ENCODE results near the gene SORCS2.
A peak's percentile ranks its signal among the peaks of the same experiment; 100 is the strongest.

The SORCS2 gene

GRCh38 chr4:7204656-7205387, 12.5 kb downstream of the SORCS2 start:
- Histone ChIP-seq H3K9me3 (ENCODE audit: control insufficient read depth, low read length) (no peaks in the 10 kb centered on the region), H4K91ac (ENCODE audit: low read length) (no peak overlapping the region), H3K23ac (ENCODE audit: low read length in 2 of 2) (no peak overlapping the region), H3K9ac (ENCODE audit: low read length) (no peak overlapping the region), H3K4ac (ENCODE audit: low read depth in 1 of 2, low read length in 2 of 2) (no peak overlapping the region), H2AK5ac (ENCODE audit: low read length, severe bottlenecking) (no peak overlapping the region), H3K27me3 (ENCODE audit: control insufficient read depth in 1 of 2, insufficient read depth in 1 of 2, low read length in 2 of 2) (peaks cover 0 to 3% of the 10 kb centered on the region in 2 experiments), H4K8ac (ENCODE audit: low read length) (no peak overlapping the region), H3K4me2 (ENCODE audit: low read length, poor library complexity, severe bottlenecking) (no peak overlapping the region), H2BK12ac (ENCODE audit: low read length in 2 of 2) (no peak overlapping the region), H2BK5ac (ENCODE audit: low read depth, low read length, poor library complexity, severe bottlenecking) (no peak overlapping the region), H3K14ac (ENCODE audit: low read length in 2 of 2) (no peak overlapping the region), H3K18ac (ENCODE audit: low read depth in 1 of 2, low read length in 2 of 2) (no peak overlapping the region), H2AFZ (ENCODE audit: low read depth, low read length) (no peak overlapping the region), H3K36me3 (ENCODE audit: control insufficient read depth in 1 of 2, insufficient read depth in 2 of 2, low read depth in 1 of 2, low read length in 2 of 2) (no peaks in the 10 kb centered on the region), H3K79me1 (replicated peaks; ENCODE audit: low read length, poor library complexity, severe bottlenecking) (peaks cover 4% of the 10 kb centered on the region), H3K4me3 (ENCODE audit: insufficient read depth in 1 of 2, low read depth in 1 of 2, low read length in 2 of 2) (no peak overlapping the region), H2BK15ac (ENCODE audit: low read depth, poor library complexity, severe bottlenecking) (no peak overlapping the region), H2BK120ac (ENCODE audit: low read depth, low read length) (no peak overlapping the region), H3K27ac (ENCODE audit: low read length, poor library complexity, severe bottlenecking) (no peak overlapping the region), H3K4me1 (ENCODE audit: control insufficient read depth, insufficient read depth, low read depth, low read length) (peaks cover 32% of the 10 kb centered on the region)
- 96% methylated on average over 14 of the region's 14 CpGs for WGBS
- DNase-seq, result no peak

DNA sequence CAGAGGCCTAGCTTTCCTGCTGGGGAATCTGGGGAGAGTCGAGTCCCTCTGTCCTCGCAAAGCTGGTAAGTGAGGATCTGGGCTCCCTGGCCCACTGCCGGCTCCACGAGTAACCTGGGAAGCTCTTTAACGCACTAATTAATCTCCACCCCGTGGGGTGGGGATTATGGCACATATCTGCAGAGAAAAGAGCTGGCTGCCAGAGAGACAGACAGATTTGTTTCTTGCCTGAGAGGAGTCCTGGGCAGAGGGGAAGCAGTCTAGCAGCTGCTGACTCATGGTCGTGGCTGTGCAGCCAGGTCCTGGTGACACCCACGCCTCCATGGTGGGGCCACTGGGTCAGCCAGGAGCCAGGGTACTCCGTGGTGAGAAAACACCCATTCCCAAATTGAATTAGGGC, 14.0 kb downstream of the SORCS2 start:
- no peaks in the 10 kb centered on the region for H3K36me3 ChIP-seq (ENCODE audit: control insufficient read depth in 1 of 2, insufficient read depth in 2 of 2, low read depth in 1 of 2, low read length in 2 of 2)
- peak overlapping the region in 1 of 2 experiments; percentile 12 for H3K4me3 ChIP-seq (ENCODE audit: insufficient read depth in 1 of 2, low read depth in 1 of 2, low read length in 2 of 2)
- H2BK5ac ChIP-seq (ENCODE audit: low read depth, low read length, poor library complexity, severe bottlenecking), result no peak overlapping the region
- H2AFZ ChIP-seq (ENCODE audit: low read depth, low read length), result no peak overlapping the region
- H2AK5ac ChIP-seq (ENCODE audit: low read length, severe bottlenecking), result peak overlapping the region; percentile 89
- H4K8ac ChIP-seq (ENCODE audit: low read length), result peak overlapping the region; percentile 86
- peak overlapping the region in 1 of 2 experiments; percentile 72 for H3K4ac ChIP-seq (ENCODE audit: low read depth in 1 of 2, low read length in 2 of 2)
- H3K4me2 ChIP-seq (ENCODE audit: low read length, poor library complexity, severe bottlenecking), result no peak overlapping the region
- no peak overlapping the region for H3K23ac ChIP-seq (ENCODE audit: low read length in 2 of 2)
- no peaks in the 10 kb centered on the region for H3K27me3 ChIP-seq (ENCODE audit: control insufficient read depth in 1 of 2, insufficient read depth in 1 of 2, low read length in 2 of 2)
- H3K79me1 ChIP-seq (replicated peaks; ENCODE audit: low read length, poor library complexity, severe bottlenecking), result peaks cover 4% of the 10 kb centered on the region
- peak overlapping the region; percentile 52 to 86 for H3K18ac ChIP-seq (ENCODE audit: low read depth in 1 of 2, low read length in 2 of 2)
- H3K9ac ChIP-seq (ENCODE audit: low read length), result peak overlapping the region; percentile 63
- peak overlapping the region; percentile 60 to 79 for H2BK12ac ChIP-seq (ENCODE audit: low read length in 2 of 2)
- no peak overlapping the region for H2BK15ac ChIP-seq (ENCODE audit: low read depth, poor library complexity, severe bottlenecking)
- peak overlapping the region; percentile 81 for H3K27ac ChIP-seq (ENCODE audit: low read length, poor library complexity, severe bottlenecking)
- H3K9me3 ChIP-seq (ENCODE audit: control insufficient read depth, low read length), result no peaks in the 10 kb centered on the region
- H2BK120ac ChIP-seq (ENCODE audit: low read depth, low read length), result no peak overlapping the region
- peak overlapping the region; percentile 80 for H4K91ac ChIP-seq (ENCODE audit: low read length)
- peak; percentile 73 for DNase-seq
- 37% methylated on average over 9 of the region's 9 CpGs for WGBS
- no peak overlapping the region for H3K14ac ChIP-seq (ENCODE audit: low read length in 2 of 2)
- peaks cover 43% of the 10 kb centered on the region for H3K4me1 ChIP-seq (ENCODE audit: control insufficient read depth, insufficient read depth, low read depth, low read length)

- no peak overlapping the region for H2BK120ac ChIP-seq (ENCODE audit: low read depth, low read length)
- H4K8ac ChIP-seq (ENCODE audit: low read length), result peak overlapping the region; percentile 57
- peak overlapping the region; percentile 20 for H2AFZ ChIP-seq (ENCODE audit: low read depth, low read length)
- no peak overlapping the region for H3K14ac ChIP-seq (ENCODE audit: low read length in 2 of 2)
- peak overlapping the region; percentile 6 for H3K4me2 ChIP-seq (ENCODE audit: low read length, poor library complexity, severe bottlenecking)
- H3K18ac ChIP-seq (ENCODE audit: low read depth in 1 of 2, low read length in 2 of 2), result peak overlapping the region; percentile 4 to 79
- H4K91ac ChIP-seq (ENCODE audit: low read length), result peak overlapping the region; percentile 72
- H3K27me3 ChIP-seq (ENCODE audit: control insufficient read depth in 1 of 2, insufficient read depth in 1 of 2, low read length in 2 of 2), result no peaks in the 10 kb centered on the region
- peaks cover 41% of the 10 kb centered on the region for H3K4me1 ChIP-seq (ENCODE audit: control insufficient read depth, insufficient read depth, low read depth, low read length)
- no peak overlapping the region for H2BK15ac ChIP-seq (ENCODE audit: low read depth, poor library complexity, severe bottlenecking)
- H2AK5ac ChIP-seq (ENCODE audit: low read length, severe bottlenecking), result peak overlapping the region; percentile 89
- H3K4ac ChIP-seq (ENCODE audit: low read depth in 1 of 2, low read length in 2 of 2), result peak overlapping the region in 1 of 2 experiments; percentile 49
- 30% methylated on average over 19 of the region's 21 CpGs for WGBS
- peak overlapping the region; percentile 80 for H2BK5ac ChIP-seq (ENCODE audit: low read depth, low read length, poor library complexity, severe bottlenecking)
- peak overlapping the region; percentile 81 for H3K27ac ChIP-seq (ENCODE audit: low read length, poor library complexity, severe bottlenecking)
- peaks cover 4% of the 10 kb centered on the region for H3K79me1 ChIP-seq (replicated peaks; ENCODE audit: low read length, poor library complexity, severe bottlenecking)
- no peaks in the 10 kb centered on the region for H3K36me3 ChIP-seq (ENCODE audit: control insufficient read depth in 1 of 2, insufficient read depth in 2 of 2, low read depth in 1 of 2, low read length in 2 of 2)
- H3K23ac ChIP-seq (ENCODE audit: low read length in 2 of 2), result no peak overlapping the region
- H2BK12ac ChIP-seq (ENCODE audit: low read length in 2 of 2), result peak overlapping the region; percentile 20 to 64
- H3K9ac ChIP-seq (ENCODE audit: low read length), result peak overlapping the region; percentile 72
- no peaks in the 10 kb centered on the region for H3K9me3 ChIP-seq (ENCODE audit: control insufficient read depth, low read length)
- H3K4me3 ChIP-seq (ENCODE audit: insufficient read depth in 1 of 2, low read depth in 1 of 2, low read length in 2 of 2), result peak overlapping the region in 1 of 2 experiments; percentile 65
- peak; percentile 84 for DNase-seq
Observed at GRCh38 chr4:7206911-7207567, 14.7 kb downstream of the SORCS2 start.

DNA sequence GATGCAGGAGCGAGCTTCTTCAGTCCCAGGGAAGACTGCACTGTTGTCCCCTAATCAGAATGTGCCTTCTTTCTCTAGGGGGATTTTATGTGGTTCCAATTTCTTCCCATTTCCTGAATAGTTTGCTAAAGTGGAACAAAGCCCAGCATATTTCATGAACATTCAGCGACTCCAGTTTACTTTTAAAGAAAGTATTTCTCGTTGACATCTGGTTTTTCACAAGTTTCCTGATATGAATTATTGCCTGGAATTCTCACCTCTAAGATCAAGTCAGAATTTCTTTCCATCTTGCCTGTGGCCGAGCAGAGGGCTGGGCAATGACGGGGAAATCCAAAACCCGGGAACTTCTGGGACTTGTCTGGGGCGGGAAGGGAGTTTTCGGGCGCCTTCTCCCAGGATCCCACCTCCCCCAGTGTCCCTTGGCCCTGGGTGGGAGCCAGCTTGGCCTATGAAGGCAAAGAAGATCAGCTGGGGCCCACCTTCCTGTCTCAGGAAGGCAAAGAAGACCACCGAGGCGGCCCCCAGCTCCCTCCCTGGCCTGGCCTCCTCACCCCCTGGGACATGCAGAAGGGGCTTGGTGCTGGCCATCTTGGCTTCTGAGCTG, 15.4 kb downstream of the SORCS2 start:
- Histone ChIP-seq H4K91ac (ENCODE audit: low read length) (peak overlapping the region; percentile 22), H3K79me1 (replicated peaks; ENCODE audit: low read length, poor library complexity, severe bottlenecking) (peaks cover 4% of the 10 kb centered on the region), H3K27ac (ENCODE audit: low read length, poor library complexity, severe bottlenecking) (peak overlapping the region; percentile 80), H3K4ac (ENCODE audit: low read depth in 1 of 2, low read length in 2 of 2) (peak overlapping the region; percentile 18 to 49), H3K23ac (ENCODE audit: low read length in 2 of 2) (no peak overlapping the region), H3K36me3 (ENCODE audit: control insufficient read depth in 1 of 2, insufficient read depth in 2 of 2, low read depth in 1 of 2, low read length in 2 of 2) (no peaks in the 10 kb centered on the region), H2BK5ac (ENCODE audit: low read depth, low read length, poor library complexity, severe bottlenecking) (peak overlapping the region; percentile 80), H2AFZ (ENCODE audit: low read depth, low read length) (peak overlapping the region; percentile 20), H2AK5ac (ENCODE audit: low read length, severe bottlenecking) (peak overlapping the region; percentile 71), H4K8ac (ENCODE audit: low read length) (peak overlapping the region; percentile 57), H3K9me3 (ENCODE audit: control insufficient read depth, low read length) (no peaks in the 10 kb centered on the region), H3K14ac (ENCODE audit: low read length in 2 of 2) (no peak overlapping the region), H2BK15ac (ENCODE audit: low read depth, poor library complexity, severe bottlenecking) (no peak overlapping the region), H3K4me2 (ENCODE audit: low read length, poor library complexity, severe bottlenecking) (peak overlapping the region; percentile 6), H2BK12ac (ENCODE audit: low read length in 2 of 2) (peak overlapping the region in 1 of 2 experiments; percentile 64), H3K9ac (ENCODE audit: low read length) (peak overlapping the region; percentile 72), H3K18ac (ENCODE audit: low read depth in 1 of 2, low read length in 2 of 2) (peak overlapping the region; percentile 25 to 56), H3K4me3 (ENCODE audit: insufficient read depth in 1 of 2, low read depth in 1 of 2, low read length in 2 of 2) (peak overlapping the region in 1 of 2 experiments; percentile 65), H3K27me3 (ENCODE audit: control insufficient read depth in 1 of 2, insufficient read depth in 1 of 2, low read length in 2 of 2) (no peaks in the 10 kb centered on the region), H3K4me1 (ENCODE audit: control insufficient read depth, insufficient read depth, low read depth, low read length) (peaks cover 41% of the 10 kb centered on the region), H2BK120ac (ENCODE audit: low read depth, low read length) (no peak overlapping the region)
- WGBS, result 83% methylated on average over 11 of the region's 11 CpGs
- no peak for DNase-seq

All from mesenchymal stem cell (in vitro differentiated cells and primary cell).